Stimulated activated CD4-positive, alpha-beta T cell treated with anti-CD3 and anti-CD28 coated beads, TNF-alpha, amount 100 ng/mL, for 48 hours (primary cell): ENCODE results near the gene MRPS31.
"Not testable (repeated sequence)": the region's sequence is repeated elsewhere in the genome, so short reads cannot be mapped to it uniquely, and the experiment has no call there.

Source experiments
- DNase-seq, 3 donors: peaks; one replicate each; pipeline ENCODE4 v3.0.0-alpha.2; 2020; ENCODE audit warnings: low read depth in 3 of 3

MRPS31 gene

DNA sequence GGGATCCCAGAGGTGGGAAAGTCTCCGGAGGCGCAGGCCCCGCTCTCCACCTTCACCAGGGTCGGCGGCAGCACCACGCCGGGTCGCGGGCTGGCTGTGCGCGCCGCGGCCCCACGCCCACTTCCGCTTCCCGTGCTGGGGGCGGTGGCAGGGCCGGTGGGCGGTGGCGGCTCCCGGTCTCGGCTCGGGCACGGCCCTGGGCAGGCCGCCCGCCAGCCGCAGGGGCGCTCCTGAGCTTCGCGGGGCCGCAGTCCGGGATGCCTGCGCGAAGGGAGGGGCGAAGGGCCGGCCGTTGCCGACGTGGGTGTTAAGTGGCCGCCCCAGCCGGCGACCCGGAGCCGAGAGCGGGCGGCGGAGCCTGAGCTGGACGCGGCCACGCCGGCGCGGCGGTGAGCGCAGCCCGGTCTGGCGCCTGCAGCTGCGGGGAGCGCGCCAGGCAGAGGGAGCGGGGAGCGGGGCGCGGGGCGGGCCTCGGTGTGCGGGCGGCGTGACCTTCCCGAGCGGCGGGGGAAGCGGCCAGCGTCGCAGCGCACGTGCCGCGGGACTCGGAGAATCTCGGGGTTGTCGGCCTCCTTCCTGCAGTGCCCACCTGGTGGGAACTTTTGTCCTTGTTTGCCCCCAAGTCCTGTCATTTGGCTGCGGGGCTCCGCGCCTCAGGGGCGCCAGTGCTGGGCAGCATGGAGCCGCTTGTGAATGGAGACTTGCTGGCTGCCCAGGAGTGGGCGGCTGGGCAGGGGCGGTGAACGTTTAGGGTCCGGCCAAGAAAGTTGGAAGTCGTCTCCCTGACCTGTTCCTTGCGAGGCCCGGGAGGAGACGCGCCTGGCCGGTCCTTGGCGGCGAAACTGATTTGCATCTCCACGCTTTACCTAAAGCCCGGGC is 18.5 kb upstream of the MRPS31 start, which contains the start of gene SLC25A15:
Gene SLC25A15, plus strand, starts transcription at position 337 of the 879 bp plus-strand sequence. CDS start 3,616 bp downstream, outside the sequence.
- DNase-seq, result peak in 2 of 3 donors; percentile 53 to 73

DNA sequence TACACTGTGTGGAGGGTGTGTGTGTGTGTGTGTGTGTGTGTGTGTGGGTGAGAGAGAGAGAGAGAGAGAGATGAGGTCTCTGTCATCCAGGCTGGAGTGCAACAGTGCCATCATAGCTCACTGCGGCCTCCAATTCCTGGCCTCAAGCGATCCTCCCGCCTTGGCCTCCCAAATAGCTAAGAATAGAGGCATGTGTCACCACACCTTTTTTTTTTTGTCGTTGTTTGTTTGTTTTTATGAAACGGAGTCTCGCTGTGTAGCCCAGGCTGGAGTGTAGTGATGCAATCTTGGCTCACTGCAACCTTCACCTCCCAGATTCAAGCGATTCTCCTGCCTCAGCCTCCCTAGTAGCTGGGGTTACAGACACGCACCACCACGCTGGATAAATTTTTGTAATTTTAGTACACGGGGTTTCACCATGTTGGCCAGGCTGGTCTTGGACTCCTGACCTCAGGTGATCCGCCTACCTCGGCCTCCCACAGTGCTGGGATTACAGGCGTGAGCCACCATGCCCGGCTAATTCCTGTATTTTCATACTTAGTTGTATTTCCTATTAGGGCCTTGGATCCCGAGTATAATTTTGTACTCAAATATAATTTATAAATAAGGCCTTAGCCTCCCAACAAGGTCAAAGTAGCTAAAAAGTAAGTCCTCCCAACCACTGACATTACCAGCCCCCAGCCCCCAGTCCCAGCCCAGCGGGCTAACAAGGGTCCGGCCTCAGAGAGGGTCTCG is 17.7 kb upstream of the MRPS31 start:
- DNase-seq, result not testable (repeated sequence)

- DNase-seq, result no peak
Measured at GRCh38 chr13:40787062-40787461, 16.1 kb upstream of the MRPS31 start.

DNA sequence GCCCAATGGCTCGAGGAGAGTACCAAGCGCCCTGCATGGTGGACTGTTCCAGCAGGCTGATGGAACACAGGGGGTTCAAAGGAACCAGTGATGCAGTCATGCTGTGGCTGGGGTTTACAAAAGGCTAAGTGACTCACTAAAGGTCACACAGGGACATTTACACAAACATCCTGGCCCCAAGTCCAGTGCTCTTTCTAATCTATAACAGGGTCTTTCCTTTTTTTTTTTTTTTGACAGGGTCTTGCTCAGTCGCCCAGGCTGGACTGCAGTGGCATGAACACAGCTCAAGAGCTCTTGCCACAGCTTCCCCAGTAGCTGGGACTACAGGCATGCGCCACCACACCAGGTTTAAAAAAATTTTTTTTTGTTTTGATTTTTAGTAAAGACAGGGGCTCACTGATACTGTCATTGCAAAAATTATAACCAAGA is 15.6 kb upstream of the MRPS31 start:
- DNase-seq, result no peak

DNA sequence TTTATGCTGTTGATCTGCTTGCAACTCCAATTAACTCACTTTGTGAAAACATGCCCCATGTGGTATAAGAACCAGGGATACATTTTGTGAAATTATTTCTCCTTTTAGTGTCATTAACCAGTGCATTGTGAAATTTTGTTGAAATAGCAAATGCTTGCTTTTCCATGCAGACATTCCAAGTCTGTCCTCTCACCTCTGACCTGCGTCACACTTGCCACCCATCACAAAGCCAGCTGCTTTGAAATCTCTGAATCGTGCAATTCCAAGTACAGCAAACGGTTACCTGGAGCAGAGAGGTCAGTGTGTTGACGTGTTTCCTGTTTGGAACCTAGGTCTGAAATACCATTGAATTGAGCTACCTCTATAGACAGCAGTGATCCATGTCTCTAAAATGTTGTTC is 13.6 kb upstream of the MRPS31 start:
- no peak for DNase-seq

- DNase-seq, result not testable (repeated sequence)
Measured at GRCh38 chr13:40782971-40783370, 12.0 kb upstream of the MRPS31 start.

DNA sequence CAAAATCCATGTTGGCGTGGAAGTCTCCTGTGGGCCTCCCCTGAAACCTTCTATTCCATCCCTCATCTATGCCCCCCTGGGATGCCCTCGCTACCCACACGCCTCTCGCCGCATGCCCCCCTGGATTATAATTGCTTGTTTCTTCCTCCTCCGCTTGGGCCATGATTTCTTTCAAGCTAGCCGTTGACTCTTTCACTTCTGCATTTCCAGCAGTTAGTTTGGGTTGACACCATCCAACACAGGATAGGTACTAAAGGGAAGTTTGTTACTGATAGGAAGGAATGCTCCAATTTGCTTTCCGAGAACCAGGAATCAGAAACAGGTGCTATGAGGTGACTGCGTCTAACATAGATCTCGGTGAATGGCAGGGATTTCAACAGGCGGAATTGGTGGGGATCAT is 10.7 kb upstream of the MRPS31 start:
- DNase-seq, result no peak

DNA sequence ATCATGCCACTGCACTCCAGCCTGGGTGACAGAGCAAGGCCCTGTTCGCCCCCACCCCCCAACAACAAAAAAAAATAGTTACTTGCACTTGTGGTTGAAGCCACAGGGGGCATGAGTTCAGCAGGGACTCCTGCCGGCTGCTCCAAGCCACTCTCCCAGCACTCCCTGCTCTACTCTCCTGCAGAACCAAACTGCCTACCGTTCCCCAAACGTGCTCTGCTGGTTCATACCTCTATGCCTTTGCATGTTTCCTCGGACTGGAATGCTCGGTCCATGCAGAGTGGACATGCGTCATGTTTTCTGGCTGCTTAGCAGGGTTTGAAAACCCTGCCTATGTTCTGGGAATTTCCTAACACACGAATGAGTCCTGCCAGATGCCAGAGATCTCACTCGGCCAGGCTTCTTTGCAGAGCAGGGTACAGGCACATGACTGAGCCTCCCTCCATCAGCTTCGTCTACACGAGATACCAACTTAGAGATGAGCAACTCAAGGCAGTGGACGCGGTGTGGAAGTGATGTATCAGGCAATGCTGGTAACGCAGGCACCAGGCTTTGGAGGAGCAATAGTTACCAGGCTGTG is 9.9 kb upstream of the MRPS31 start:
- no peak for DNase-seq

GRCh38 chr13:40779796-40780285 is 8.9 kb upstream of the MRPS31 start:
- no peak for DNase-seq

GRCh38 chr13:40779049-40779448 is 8.1 kb upstream of the MRPS31 start:
- no peak for DNase-seq

GRCh38 chr13:40777809-40778175 is 6.8 kb upstream of the MRPS31 start:
- DNase-seq, result no peak

DNA sequence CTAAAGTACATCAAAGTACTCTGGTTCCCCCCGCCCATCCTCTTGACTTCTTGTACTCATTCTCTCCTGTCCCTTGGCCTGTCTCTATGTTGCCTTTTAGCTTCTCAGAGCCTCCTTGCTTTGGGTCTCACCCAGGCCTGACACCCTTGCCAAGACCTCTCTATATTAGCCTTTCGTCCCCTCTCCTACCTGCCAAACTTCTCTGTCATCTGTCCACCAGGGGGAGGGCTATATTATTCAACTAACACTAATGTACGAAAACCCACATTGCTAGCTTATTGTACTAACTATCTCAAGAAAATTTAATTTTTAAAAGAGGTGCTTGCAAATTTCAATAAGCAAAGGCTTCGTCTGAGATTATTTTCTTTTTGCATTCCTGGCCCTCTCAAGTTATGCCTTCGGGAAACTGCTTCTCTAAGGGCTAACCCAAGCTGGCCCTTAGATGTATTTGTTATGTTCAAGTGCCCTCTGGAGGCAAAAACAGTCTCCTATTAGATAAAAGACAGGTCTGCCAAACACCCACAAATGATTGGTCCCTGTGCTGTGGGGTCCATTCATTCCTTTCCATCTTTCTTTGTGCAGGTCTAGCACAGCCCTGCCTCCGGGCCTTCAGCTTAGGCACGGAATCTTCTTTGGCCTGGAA is 6.3 kb upstream of the MRPS31 start:
- DNase-seq, result no peak

DNA sequence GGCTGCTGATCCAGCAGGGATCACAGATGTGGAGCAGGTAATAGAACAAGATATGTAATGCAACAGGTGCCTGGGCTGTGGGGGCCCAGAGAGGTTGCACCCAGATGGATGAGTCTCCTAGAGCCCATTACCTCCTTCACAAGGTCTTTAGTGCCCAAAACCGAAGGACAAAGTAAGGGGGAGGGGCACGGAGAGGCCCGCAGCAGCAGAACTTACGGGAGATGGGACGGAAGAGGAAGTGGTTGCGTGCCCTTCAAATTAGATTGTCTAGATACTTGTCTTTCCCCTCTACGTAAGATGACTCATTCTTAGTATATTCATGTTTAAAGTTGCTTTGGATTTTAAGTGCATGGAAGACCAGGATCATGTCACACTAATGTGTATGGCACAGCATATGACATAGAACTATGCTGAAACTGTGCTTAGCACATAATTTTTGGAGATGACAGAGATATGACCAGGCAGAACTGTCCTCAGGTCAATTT is 5.7 kb upstream of the MRPS31 start:
- peak in 2 of 3 donors; percentile 60 to 66 for DNase-seq

DNA sequence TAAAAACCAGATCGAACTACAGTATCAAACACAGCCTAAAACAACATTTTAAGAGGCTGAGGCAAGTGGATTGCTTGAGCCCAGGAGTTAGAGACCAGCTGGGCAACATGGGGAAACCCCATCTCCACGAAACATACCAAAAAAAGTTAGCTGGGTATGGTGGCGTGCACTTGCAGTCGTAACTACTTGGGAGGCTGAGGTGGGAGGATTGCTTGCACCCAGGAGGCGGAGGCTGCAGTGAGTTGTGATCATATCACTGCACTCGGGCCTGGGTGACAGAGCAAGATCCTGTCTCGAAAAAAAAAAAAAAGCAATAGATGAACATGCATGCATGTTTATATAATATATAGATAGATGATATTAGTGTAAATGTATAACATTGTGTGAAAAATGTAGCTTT is 5.2 kb upstream of the MRPS31 start:
- DNase-seq, result no peak

- DNase-seq, result no peak
Measured at GRCh38 chr13:40774672-40775071, 3.7 kb upstream of the MRPS31 start.

- DNase-seq, result no peak
Measured at GRCh38 chr13:40772765-40773473, 1.9 kb upstream of the MRPS31 start.

GRCh38 chr13:40770609-40770933 is 419 bp downstream of the MRPS31 start:
- no peak for DNase-seq

- DNase-seq, result no peak
Measured at GRCh38 chr13:40769970-40770369, 1.0 kb downstream of the MRPS31 start.

DNA sequence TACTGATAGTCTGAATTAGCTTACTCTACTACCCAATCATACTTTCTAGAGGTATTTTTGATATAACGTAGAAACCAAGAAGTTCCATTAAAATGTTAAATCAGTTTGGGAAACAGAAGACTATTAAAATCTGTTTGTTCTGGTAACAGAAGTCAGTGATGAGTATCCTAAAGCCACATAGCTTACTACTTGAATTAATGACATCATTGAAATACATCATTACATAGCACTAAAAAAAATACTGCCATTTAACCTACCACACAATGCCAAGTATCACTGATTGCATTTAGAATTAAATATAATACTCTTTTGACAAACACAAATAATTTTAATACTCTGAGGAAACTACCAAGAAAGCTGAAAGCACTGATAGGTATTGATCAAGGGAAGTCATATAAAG is 5.4 kb downstream of the MRPS31 start:
- no peak for DNase-seq

GRCh38 chr13:40764587-40765403 is 6.2 kb downstream of the MRPS31 start:
- peak; percentile 27 to 49 (median 42) for DNase-seq
